Fibroblast of skin of right biceps (primary cell): ENCODE results near the gene CACNA1A.
"Not testable (repeated sequence)": the region's sequence is repeated elsewhere in the genome, so short reads cannot be mapped to it uniquely, and the experiment has no call there.

ENCODE experiments used
- DNase-seq: peaks from one replicate; pipeline ENCODE4 v3.0.0-alpha.2; 2013

The CACNA1A gene

DNA sequence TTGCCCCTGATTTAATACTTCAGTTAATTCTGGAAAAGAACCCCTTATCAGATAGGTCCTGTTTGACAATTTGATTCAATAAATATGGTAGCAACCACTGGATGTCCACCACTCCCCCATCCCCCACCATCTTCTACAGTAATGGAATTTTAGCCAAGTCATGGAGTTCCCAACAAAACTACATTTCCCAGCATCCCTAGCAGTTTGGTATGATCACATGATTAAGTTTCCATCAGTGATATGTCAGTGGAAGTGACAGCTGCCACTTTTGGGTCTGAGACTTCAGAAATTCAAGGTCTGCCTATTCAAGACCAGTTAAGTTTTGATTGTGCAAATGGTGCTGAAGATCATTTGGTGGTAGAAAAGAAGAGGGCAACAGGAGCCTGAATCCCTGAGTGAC lies 85.5 kb downstream of the CACNA1A start:
- DNase-seq = no peak

DNA sequence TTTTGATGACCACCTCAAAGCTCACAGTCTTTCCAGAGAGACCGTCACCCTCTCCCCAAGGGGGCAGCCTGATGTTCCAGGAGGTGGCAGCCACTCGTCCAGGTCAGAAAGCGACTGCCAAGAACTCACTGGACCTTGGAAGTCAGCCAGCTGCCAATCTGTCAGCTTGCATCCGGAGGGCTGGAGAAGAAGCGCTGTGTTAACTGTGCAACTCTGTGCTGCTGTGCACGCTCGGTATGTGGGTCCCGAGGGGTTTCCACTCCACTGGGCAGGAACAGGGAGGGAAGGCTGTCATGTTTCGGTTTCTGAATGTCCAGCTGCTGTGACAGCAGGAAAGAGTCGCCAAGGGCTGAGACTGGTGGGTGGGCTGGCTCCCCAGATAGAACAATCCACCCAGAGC lies 89.2 kb downstream of the CACNA1A start:
- no peak for DNase-seq

DNA sequence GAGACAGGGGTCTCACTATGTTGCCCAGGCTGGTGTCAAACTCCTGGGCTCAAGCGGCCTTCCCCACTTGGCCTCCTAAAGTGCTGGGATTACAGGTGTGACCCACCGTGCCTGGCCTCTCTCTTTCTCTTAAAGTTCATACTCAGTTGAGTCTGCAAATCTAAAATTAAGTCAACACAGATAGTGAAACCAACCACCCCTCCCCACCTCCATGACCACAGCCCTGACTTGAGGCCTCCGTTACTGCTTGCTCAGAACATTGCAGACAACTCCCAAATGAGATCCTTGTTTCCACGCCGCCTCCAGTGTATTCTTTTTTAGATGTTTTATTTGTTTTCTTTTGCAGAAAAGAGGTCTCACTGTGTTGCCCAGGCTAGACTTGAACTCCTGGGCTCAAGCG lies 94.4 kb downstream of the CACNA1A start:
- DNase-seq = no peak

DNA sequence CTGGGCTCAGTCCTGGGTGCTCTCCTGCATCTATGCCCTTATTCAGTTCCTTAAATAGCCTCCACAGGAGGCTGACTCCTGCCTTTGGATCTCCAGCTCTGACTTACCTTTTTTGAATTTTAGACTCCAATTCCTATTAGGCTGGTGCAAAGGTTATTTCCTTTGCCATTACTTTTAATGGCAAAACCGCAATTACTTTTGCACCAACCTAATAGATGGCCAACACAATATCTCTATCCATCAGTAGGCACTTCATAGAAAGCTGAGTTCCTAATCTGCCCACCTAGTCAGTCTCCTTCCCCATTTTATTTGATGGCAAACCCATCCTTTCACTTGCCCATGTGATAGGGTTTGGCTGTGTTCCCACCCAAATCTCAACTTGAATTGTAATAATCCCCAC lies 95.3 kb downstream of the CACNA1A start:
- no peak for DNase-seq

DNA sequence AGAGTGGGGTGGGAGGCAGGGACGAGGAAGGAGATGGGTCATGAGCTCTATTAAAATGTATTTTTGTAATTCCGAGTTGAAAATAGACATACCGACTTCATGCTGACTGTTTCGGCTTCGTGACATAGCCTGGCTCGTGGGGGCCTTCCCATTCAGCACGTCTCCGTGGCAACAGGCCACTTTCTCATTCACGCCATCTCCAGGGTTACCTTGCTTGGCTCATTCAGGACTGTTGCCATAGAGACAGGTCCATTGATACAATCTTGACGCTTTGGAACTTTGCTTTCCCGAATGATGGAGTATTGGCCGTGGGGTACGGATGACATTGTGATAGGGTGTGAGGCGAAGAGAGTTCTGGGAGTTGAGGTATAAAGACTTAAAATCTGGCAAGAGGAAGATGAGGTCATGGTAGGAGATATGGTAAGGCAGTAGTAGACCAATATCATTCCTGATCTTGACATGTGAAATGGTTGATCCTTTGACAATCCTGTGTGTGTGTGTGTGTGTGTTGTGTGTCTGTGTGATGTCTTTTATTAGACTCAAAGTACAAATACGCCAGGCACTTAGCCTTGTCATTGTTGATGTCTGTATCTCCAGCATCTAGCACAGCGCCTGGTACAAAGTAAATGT lies 97.3 kb downstream of the CACNA1A start:
- DNase-seq = no peak

DNA sequence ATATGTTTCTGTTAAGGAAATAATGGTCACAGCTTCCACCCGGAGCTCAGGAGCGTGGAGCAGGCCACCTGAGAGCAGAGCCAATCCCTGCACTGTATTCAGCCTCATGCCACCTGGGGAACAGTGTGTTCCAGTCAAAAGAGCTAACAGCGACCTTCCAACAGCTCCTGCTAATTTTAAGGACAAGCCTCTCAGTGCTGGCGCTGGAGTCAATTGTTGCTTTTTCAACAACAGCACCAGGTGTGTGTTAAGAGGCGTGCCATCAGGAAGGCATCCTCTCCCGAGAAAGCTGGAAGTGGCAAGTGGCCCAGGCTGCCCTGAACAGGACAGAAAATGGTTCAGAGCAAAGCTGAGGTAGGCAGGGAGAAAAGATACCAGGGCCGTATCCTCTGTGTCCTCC lies 102.0 kb downstream of the CACNA1A start:
- DNase-seq = no peak

DNA sequence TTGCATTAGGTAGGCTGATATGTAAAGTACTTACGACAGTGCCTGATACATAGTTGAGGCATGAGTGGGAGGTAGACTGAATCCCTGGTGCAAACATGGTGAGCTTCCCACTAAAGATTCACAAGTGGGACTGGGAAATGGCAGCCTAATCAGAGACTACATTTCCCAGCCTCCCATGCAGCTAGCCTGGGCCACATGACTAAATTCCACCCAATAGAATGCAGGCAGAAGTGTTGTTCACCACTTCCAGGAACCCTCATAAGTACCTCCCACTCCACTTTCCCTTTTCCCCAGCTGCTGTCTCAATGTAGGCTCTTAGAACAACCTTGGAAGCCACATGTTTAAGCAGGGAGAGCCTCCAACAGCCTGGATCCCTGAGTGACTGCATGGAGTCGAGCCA lies 104.9 kb downstream of the CACNA1A start:
- DNase-seq = peak; percentile 51

DNA sequence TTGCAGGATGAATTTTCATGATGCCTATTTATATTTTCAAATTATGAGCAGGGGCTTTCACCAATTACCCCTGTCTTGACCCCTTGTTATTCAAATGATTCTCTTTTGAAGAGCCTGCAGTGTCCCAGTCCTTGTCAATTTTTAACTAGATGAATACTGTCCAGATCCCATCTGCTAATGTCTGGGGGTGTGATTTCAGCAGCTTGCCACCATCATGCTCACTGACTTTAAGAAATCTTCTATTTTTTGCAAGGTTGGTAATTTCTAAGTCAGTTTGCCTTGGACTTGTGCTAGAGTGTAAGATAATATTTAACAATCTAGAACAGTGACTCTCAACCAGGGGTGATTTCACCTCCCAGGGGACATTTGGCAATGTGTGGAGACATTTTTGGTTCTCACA lies 106.0 kb downstream of the CACNA1A start:
- no peak for DNase-seq

DNA sequence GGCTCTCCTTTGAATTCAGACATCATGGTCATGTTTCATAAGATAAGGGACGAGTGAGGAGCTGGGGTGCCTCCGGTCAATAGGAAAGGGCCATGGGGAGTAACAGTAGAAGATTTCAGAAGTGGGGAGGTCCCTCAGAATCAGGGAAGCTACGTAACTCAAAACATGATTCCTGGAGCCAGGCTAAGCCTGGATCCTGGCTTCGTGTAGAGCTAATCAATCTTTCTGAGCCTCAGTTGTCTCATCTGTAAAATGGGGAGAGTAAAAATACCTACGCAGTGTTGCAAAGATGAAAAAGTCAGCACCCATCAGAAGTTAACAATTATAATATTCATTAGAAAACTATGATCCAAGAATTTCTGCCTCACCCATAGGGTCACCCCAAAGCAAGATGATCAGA lies 106.5 kb downstream of the CACNA1A start:
- no peak for DNase-seq

DNA sequence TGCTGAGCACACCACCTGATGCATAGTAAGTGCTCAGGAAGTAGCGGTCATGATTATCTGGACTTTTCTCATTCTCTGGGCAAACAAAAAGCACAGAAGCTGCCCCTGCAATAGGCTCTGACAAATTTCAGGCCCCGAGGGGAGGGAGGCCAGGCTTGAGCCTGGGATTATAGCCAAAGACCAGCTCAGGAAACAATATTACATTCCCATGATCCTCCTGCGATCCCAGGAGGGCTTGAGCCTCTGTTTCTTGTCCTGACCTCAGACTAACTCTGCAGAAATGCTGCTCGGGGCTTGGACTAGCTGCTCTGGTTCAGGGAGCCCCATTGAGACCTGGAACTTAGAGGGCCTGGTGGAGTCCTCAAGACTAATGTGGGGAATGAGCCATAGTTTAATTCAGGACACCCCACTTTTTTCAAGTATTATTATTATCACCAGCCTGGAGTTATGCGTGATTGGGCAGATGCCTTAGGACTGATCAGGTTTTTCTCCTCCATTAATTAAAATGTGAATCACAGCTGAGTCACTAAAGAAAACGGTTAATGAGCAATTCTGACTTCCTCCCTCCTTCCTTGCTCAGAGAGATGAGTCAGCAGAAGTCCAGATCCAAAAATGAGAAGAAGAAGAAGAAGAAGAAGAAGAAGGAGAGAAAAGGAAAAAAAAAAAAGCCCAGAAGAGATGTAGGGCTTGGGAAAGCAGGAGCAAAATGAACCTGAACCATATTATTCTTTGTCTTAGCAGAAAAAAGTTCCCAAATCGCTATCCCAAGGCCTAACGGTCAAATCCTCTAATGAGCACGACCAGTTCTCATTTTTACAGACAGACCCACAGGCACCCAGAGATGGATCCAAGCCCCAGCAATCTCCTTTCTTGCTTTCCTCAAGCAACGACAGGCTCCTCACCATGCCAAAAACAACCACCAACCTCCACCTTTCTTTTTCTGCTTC lies 107.2 kb downstream of the CACNA1A start:
- peak; percentile 94 for DNase-seq

DNA sequence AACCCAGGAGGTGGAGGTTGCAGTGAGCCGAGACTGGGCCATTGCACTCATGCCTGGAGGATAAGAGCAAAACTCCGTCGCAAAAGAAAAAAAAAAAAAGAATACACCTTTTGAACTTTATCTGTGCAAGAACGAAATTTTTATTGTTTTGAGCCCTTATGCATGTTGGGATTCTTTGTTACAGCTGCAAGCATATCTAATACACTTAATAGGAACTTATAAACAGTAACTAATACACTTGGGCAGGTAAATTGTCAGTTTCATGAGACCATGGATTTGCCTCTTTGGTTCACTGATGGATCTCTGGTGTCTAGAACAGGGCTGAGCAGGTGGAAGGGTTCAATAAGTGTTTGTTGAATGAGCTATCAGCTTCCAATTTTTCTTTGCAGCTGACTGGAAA lies 108.1 kb downstream of the CACNA1A start:
- no peak for DNase-seq

DNA sequence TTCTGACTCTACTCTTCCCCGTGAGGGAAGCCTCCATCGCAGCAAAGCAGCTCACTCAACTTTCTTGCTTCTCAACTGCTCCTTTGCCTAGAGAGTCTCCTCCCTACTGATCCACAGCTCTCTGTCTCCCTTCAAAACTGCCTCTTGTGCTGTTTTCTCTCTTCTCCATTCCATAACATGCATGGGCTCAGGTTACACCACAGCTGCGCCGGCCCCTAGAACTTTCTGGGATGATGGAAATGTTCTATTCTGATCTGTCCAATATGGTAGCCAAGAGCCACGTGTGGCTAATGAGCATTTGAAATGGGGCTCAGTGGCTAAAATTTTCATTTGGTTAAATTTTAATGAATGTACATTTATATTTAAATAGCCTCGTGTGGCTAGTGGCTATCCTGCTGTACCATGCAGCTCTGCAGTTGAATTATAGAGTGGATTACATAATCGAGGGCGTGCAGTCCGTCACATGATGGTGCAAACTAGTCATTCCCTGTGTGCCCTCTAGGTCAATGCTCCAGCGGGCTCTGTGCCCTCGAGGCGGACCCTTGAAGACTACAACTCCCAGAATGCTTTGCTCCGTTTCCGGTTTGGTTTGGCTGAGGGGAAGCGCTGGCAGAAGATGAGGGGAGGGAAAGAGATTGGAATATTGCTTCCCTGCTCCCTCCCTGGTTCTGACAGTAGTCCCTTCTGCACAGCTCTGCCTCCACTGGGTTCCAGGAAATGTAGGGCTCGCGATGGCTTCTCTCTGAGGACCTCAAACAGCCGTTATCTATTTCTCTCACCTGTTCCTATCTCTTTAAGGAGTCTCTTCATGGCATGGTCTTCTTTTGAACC lies 109.8 kb downstream of the CACNA1A start:
- peak; percentile 48 for DNase-seq

DNA sequence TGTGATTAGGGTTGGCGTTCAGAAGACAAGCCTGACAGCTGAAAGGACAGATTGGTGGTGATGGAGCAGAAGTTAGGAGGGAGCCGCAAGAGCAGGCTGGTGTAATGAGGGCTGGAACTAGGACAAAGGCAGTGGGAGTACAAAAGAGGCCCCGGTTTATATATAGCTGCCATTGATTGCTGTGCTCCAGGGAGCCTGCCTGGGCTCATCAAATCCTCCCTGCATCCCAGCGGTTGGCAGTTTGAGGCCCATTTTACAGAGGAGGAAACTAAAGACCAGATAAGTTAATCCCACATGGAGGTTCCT lies 123.7 kb downstream of the CACNA1A start:
- no peak for DNase-seq

DNA sequence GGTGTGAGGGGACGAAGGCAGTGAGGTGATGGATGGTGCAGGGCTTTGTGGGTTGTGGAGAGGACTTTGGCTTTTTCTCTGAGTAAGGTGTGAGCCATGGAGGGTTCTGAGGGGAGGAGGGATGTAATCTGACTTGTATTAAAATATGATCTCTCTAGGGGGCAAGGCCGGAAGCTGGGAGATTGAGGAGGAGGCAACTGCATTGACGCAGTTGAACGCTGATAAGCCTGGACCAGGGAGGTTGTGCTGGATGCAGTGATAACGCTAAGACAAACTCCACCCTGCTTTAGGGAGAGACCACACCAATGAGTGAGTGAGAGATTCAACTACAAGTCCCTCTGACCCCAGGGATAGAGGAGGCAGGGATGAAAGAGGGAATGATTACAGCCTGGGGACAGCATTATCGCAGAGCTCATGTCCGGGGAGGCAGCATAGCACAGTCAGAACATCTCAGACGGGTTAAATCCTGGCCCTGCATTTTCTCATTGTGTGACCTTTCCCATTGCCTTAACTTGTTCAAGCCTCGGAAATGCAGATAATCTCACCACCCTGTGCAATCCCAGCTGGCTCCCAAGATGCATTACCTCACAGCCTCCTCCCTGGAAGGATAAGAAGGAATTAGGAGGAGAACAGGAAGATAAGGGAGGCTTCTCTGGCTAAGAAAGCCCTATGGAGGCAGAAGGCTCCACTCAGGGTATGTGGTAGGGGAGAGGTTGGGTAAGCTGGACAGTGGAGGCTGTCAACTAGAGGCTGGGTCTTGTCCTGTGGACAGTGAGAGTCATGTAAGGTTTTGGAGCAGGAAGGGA lies 124.2 kb downstream of the CACNA1A start:
- no peak for DNase-seq

DNA sequence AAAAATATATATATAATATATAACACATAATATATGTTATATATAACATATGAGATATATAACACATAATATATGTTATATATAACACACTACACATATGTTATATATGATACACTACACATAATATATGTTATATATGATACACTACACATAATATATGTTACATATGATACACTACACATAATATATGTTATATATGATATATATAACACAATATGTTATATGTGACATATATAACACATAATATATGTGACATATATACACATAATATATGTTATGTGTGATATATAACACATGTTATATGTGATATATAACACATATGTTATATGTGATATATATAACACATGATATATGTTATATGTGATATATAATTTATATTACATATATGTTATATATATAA lies 129.7 kb downstream of the CACNA1A start:
- DNase-seq = no peak

DNA sequence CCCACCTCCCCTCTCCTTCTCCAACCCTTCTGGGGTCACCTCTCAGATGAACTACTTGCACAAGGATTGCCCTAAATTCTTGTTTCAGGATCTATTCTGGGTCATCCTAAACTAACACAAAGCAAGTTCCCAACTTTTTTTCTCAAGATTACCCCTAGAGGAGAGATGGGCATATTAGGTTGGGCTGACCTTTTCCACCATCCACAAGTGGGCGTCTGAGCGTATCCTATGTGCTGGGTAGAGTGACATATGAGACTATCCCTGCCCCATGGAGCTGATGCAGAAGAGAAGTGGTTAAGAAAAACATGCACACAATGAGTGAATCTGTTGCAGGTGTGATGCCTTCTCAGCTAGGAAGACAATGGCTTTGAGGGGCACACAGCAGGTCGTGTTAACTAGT lies 132.7 kb downstream of the CACNA1A start:
- DNase-seq = no peak

DNA sequence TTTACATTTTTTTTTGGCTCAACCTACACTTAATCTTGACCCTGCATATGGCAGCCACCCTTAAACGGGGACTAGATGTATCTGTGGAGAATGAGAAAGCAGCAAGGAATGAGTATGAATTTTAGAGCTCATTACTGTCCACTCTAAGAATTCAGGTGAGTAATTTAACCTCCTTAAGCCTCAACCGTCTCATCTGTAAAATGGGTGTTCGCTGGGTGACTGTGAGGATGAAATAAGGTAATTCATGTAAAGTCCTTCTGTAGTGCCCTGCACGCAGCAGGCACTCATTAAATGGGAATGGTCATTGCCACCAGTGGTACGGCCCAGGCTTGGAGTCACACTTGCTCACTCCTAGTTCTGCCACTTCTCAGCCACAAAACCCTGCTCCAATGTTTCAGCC lies 135.3 kb downstream of the CACNA1A start:
- DNase-seq = no peak

DNA sequence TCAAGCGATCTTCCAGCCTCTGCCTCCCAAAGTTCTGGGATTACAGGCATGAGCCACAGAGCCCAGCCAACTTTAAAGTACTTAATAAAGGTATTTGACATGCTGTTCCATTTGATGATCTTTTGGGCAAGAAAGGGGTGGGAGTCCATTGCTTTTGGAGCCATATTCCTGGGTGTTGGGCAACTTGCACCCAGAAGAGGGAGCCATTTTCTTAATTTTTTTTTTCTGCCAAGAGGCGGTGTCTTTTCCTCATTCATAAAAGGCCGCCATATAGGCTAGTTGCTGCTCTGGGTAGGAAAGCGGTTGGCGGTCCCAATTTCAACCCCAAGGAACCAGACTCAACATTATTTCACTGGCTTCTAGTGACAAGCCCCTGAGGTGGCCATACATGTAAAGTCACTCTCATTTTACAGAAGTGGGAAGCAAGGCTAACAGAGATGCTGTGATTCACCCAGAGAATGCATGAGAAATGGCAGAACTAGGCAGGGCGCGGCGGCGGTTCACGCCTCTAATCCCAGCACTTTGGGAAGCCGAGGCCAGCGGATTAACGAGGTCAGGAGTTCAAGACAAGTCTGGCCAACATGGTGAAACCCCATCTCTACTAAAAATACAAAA lies 139.6 kb downstream of the CACNA1A start:
- peak; percentile 33 for DNase-seq

DNA sequence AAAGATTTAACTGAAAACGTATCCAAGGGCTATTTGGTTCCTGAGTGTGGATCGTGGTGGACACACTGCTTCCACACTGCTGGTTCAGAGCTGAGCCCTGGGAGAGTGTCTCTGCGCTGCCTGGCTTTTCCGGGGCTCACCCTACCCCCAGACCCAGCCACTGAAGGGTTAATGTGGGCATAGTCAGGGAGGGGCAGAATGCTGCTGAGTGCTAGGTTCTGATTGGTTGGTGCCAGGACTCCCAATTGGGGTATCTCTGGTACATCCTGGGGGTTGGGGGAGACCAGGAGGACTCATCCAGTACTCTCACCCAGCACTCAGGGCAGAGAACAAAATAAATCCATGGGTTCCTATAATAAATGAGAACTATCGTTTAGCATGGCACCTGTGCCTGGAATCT lies 142.3 kb downstream of the CACNA1A start:
- no peak for DNase-seq

DNA sequence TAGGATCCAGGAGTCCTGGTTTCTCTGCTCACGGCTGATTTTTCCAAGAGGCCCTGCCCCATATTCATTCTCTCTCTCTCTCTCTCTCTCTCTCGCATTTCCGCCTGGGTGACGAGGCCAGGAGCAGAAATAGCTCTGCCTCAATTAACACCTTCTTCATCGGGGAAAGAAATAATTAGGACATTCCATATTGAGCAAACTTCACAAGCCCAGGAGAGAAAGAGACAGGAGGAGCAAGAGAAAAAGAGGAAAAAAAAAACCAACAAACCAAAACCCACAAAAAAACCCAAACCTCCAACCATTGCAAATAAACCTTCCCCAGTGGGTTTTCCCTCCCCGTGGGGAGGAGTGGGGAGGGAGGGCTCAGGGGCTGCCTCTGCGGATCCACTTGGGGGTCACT lies 143.0 kb downstream of the CACNA1A start:
- DNase-seq = no peak

DNA sequence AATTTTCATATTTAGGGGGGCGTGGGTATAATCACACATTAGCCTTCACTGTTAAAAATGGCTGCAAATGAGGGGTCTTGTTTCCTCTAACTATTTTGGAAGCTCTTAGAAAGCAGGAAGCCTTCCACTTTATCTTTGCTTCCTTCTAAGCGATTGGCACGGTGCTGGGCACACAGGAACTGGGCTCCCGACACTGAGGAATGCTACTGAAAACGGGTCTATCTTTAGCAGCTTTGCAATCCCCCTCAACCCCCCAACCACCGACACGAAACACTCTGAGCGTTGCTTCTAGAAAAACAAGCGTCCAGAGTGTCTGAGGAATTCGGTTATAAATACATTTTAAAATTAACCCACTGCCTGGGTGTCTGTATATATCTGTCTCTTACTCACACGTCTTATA lies 143.6 kb downstream of the CACNA1A start:
- no peak for DNase-seq

DNA sequence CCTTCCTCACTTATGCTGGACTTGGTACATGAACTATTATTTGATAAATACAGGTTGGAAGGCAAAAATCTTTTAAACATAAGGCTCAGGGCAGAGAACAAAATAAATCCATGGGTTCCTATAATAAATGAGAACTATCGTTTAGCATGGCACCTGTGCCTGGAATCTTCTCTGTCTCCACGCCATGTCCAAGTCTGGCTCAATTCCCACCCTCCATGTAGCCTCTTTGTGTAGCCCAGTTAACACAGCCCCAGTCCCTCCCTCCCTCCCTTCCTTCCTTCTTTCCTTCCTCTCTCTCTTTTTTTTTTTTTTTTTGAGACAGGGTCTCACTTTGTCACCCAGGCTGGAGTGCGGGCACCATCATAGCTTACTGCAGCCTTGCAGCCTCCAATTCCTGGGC lies 144.6 kb downstream of the CACNA1A start:
- DNase-seq = not testable (repeated sequence)
